GM10847 (cell line): ENCODE data around the gene CFAP57.

Experiments
- POLR2A ChIP-seq: IDR thresholded peaks from 2 replicates; pipeline ENCODE4 v1.6.1; 2011; ENCODE audit not compliant: insufficient read length; ENCODE audit errors: extremely low read depth

The CFAP57 gene

GRCh38 chr1:43235451-43236121 lies 63.5 kb downstream of the CFAP57 start:
- no peak for TF ChIP-seq POLR2A

GRCh38 chr1:43237121-43237520 lies 65.0 kb downstream of the CFAP57 start:
- no peak for TF ChIP-seq POLR2A

- no peak for TF ChIP-seq POLR2A
These were observed 66.0 kb downstream of the CFAP57 start for GRCh38 chr1:43238085-43238484.

- TF ChIP-seq POLR2A, result no peak
These were observed 66.9 kb downstream of the CFAP57 start for GRCh38 chr1:43238991-43239469.

GRCh38 chr1:43239484-43239883 lies 67.4 kb downstream of the CFAP57 start:
- no peak for TF ChIP-seq POLR2A

- TF ChIP-seq POLR2A, result no peak
These were observed 69.3 kb downstream of the CFAP57 start for GRCh38 chr1:43241413-43241836.

GRCh38 chr1:43243299-43243698 lies 71.2 kb downstream of the CFAP57 start:
- TF ChIP-seq POLR2A, result no peak

GRCh38 chr1:43246466-43247213 lies 74.5 kb downstream of the CFAP57 start:
- no peak for TF ChIP-seq POLR2A

GRCh38 chr1:43247256-43247921 lies 75.3 kb downstream of the CFAP57 start:
- TF ChIP-seq POLR2A, result no peak

- no peak for TF ChIP-seq POLR2A
These were observed 78.2 kb downstream of the CFAP57 start for GRCh38 chr1:43250351-43250761.

GRCh38 chr1:43251024-43251423 lies 78.9 kb downstream of the CFAP57 start:
- TF ChIP-seq POLR2A, result no peak

- TF ChIP-seq POLR2A, result no peak
These were observed 80.1 kb downstream of the CFAP57 start for GRCh38 chr1:43252225-43252624.

- no peak for TF ChIP-seq POLR2A
These were observed 81.0 kb downstream of the CFAP57 start for GRCh38 chr1:43253173-43253572.

- TF ChIP-seq POLR2A, result no peak
These were observed 81.7 kb downstream of the CFAP57 start for GRCh38 chr1:43253876-43254275.

GRCh38 chr1:43255438-43256210 lies 83.5 kb downstream of the CFAP57 start:
- TF ChIP-seq POLR2A, result no peak
